ENCODE data around the gene CBX4.

DNA sequence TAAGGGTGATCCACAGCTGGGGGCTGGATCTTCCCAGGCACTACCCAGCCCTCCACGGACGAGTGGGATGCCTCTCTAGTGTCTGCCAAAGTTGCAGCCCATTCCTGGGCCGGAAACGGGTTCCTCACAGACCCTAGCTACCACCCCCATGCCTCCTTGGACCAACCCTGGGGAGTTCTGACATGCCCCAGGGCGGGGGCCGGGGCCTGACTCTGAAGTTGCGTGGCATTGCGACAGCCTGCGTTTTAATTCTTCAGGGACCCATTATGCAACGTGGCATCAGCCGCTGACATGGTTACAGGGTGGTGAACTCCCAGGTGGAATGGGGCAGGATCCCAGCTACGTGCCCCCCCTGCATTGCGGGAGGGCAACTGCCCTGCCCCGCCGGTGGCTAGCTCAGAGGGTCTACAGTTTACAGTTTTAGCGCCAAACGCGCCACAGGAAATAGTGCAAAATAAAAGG is 2.7 kb downstream of the CBX4 start:
- TF ChIP-seq GABPA (IDR thresholded peaks at IDR 0.05; ENCODE audit: low read depth), result no peak
- TF ChIP-seq, protein P1, sequence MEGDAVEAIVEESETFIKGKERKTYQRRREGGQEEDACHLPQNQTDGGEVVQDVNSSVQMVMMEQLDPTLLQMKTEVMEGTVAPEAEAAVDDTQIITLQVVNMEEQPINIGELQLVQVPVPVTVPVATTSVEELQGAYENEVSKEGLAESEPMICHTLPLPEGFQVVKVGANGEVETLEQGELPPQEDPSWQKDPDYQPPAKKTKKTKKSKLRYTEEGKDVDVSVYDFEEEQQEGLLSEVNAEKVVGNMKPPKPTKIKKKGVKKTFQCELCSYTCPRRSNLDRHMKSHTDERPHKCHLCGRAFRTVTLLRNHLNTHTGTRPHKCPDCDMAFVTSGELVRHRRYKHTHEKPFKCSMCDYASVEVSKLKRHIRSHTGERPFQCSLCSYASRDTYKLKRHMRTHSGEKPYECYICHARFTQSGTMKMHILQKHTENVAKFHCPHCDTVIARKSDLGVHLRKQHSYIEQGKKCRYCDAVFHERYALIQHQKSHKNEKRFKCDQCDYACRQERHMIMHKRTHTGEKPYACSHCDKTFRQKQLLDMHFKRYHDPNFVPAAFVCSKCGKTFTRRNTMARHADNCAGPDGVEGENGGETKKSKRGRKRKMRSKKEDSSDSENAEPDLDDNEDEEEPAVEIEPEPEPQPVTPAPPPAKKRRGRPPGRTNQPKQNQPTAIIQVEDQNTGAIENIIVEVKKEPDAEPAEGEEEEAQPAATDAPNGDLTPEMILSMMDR (IDR thresholded peaks at IDR 0.05), result no peak
- TF ChIP-seq, protein P2, sequence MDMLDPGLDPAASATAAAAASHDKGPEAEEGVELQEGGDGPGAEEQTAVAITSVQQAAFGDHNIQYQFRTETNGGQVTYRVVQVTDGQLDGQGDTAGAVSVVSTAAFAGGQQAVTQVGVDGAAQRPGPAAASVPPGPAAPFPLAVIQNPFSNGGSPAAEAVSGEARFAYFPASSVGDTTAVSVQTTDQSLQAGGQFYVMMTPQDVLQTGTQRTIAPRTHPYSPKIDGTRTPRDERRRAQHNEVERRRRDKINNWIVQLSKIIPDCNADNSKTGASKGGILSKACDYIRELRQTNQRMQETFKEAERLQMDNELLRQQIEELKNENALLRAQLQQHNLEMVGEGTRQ (IDR thresholded peaks at IDR 0.05; ENCODE audit: borderline replicate concordance, low read depth, low read length), result no peak
- no peak for TF ChIP-seq TCF12 (IDR thresholded peaks at IDR 0.05)
- TF ChIP-seq EZH2phosphoT487 (IDR thresholded peaks at IDR 0.05; ENCODE audit: borderline replicate concordance, low read depth), result no peak
- TF ChIP-seq POLR2AphosphoS5 (IDR thresholded peaks at IDR 0.05; ENCODE audit: low read depth, low read length), result no peak
- TF ChIP-seq, protein P3, sequence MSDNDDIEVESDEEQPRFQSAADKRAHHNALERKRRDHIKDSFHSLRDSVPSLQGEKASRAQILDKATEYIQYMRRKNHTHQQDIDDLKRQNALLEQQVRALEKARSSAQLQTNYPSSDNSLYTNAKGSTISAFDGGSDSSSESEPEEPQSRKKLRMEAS (IDR thresholded peaks at IDR 0.05; ENCODE audit: low read depth), result no peak
- TF ChIP-seq JUND (IDR thresholded peaks at IDR 0.05), result no peak

Measured in SK-N-SH (cell line).